HAP-1 (cell line): Measurements from ENCODE around the gene IFI27L2.

ENCODE experiments used
- DNase-seq, 2 experiments: peaks; one replicate each; pipeline ENCODE4 v3.0.0-alpha.2; 2016 to 2020; ENCODE audit warnings: low spot score in 2 of 2
- H3K27me3 ChIP-seq: fragments of 250-450 bp; sonication (Bioruptor Pico); 2 replicates; pipeline ENCODE4 v1.5.1; 2020; ENCODE audit warnings: low read depth, mild to moderate bottlenecking, moderate library complexity
- H3K36me3 ChIP-seq: fragments of 250-450 bp; sonication (Bioruptor Pico); replicated peaks from 2 replicates; pipeline ENCODE4 v1.5.1; 2020; ENCODE audit warnings: mild to moderate bottlenecking
- H3K4me1 ChIP-seq: fragments of 250-450 bp; sonication (Bioruptor Pico); 2 replicates; pipeline ENCODE4 v1.5.1; 2020; ENCODE audit warnings: mild to moderate bottlenecking
- H3K4me3 ChIP-seq: fragments of 250-450 bp; sonication (Bioruptor Pico); 2 replicates; pipeline ENCODE4 v1.5.1; 2020; ENCODE audit warnings: mild to moderate bottlenecking, moderate library complexity
- H3K9me3 ChIP-seq: fragments of 250-450 bp; sonication (Bioruptor Pico); 2 replicates; pipeline ENCODE4 v1.5.1; 2020; ENCODE audit warnings: mild to moderate bottlenecking, moderate library complexity
- in situ Hi-C: fragments of 300-500 bp; cut with MboI; formaldehyde crosslinking; loops from 3 replicates; pipeline ENCODE4 v1.14.3; 2020; ENCODE audit warnings: low sequenced_read_pairs, inconsistent platforms, mixed read lengths

Gene IFI27L2

GRCh38 chr14:94129111-94129757 lies at the start of gene IFI27L2:
TSS of gene IFI27L2 (minus strand) at chr14:94129604. CDS start at chr14:94129564, 40 bp downstream.
- DNase-seq: peak; percentile 82 to 89
- H3K27me3 ChIP-seq: no peaks in the 10 kb centered on the region
- H3K9me3 ChIP-seq: no peaks in the 10 kb centered on the region
- no peaks in the 10 kb centered on the region for H3K36me3 ChIP-seq
- peaks cover 8% of the 10 kb centered on the region for H3K4me1 ChIP-seq
- in situ Hi-C loops: loop anchor here (25.0 kb wide), 1 partner anchor 558 kb away; no protein-coding TSS in a partner anchor
- peak within 1 kb of the TSS; percentile 40 for H3K4me3 ChIP-seq

- in situ Hi-C loops: no loop called here
- H3K4me1 ChIP-seq: peaks cover 28% of the 10 kb centered on the region
- H3K36me3 ChIP-seq: no peaks in the 10 kb centered on the region; the same call in 1 of the 2 replicates
- no peaks in the 10 kb centered on the region for H3K27me3 ChIP-seq
- no peaks in the 10 kb centered on the region for H3K9me3 ChIP-seq
- no peak for DNase-seq
- no peak overlapping the region for H3K4me3 ChIP-seq
Measured at GRCh38 chr14:94177806-94178205, 48.4 kb upstream of the IFI27L2 start.

- H3K4me1 ChIP-seq: peaks cover 28% of the 10 kb centered on the region
- H3K36me3 ChIP-seq: no peaks in the 10 kb centered on the region; the same call in 1 of the 2 replicates
- in situ Hi-C loops: no loop called here
- no peaks in the 10 kb centered on the region for H3K27me3 ChIP-seq
- no peak for DNase-seq
- H3K4me3 ChIP-seq: no peak overlapping the region
- H3K9me3 ChIP-seq: no peaks in the 10 kb centered on the region
Measured at GRCh38 chr14:94176808-94177207, 47.4 kb upstream of the IFI27L2 start.

- Histone ChIP-seq H3K4me3 (peak overlapping the region; percentile 59), H3K27me3 (no peaks in the 10 kb centered on the region), H3K4me1 (peaks cover 26% of the 10 kb centered on the region), H3K36me3 (no peaks in the 10 kb centered on the region; the same call in 1 of the 2 replicates), H3K9me3 (no peaks in the 10 kb centered on the region)
- in situ Hi-C loops: no loop called here
- no peak for DNase-seq
Measured at GRCh38 chr14:94175747-94176146, 46.3 kb upstream of the IFI27L2 start.

- Histone ChIP-seq H3K36me3 (no peaks in the 10 kb centered on the region; the same call in 1 of the 2 replicates), H3K9me3 (no peaks in the 10 kb centered on the region), H3K27me3 (no peaks in the 10 kb centered on the region), H3K4me1 (peaks cover 23% of the 10 kb centered on the region), H3K4me3 (peak overlapping the region; percentile 59)
- peak; percentile 22 to 61 for DNase-seq
- in situ Hi-C loops: no loop called here
Measured at GRCh38 chr14:94175011-94175745, 45.8 kb upstream of the IFI27L2 start.

- Histone ChIP-seq H3K4me3 (peak overlapping the region; percentile 59), H3K27me3 (no peaks in the 10 kb centered on the region), H3K4me1 (peaks cover 18% of the 10 kb centered on the region), H3K36me3 (no peaks in the 10 kb centered on the region; the same call in 1 of the 2 replicates), H3K9me3 (no peaks in the 10 kb centered on the region)
- no peak for DNase-seq
- in situ Hi-C loops: no loop called here
Measured at GRCh38 chr14:94174604-94175010, 45.2 kb upstream of the IFI27L2 start.

- Histone ChIP-seq H3K27me3 (no peaks in the 10 kb centered on the region), H3K4me1 (peaks cover 18% of the 10 kb centered on the region), H3K36me3 (no peaks in the 10 kb centered on the region; the same call in 1 of the 2 replicates), H3K9me3 (no peaks in the 10 kb centered on the region), H3K4me3 (peak within 1 kb of the TSS; percentile 59)
- in situ Hi-C loops: no loop called here
- DNase-seq: peak; percentile 95 to 99
Measured at GRCh38 chr14:94173885-94174603, 44.6 kb upstream of the IFI27L2 start, which contains the start of gene PPP4R4. TSS of gene PPP4R4 (plus strand) at chr14:94174322. CDS start at chr14:94174466, 144 bp downstream.

GRCh38 chr14:94173471-94173884 lies 44.1 kb upstream of the IFI27L2 start:
- in situ Hi-C loops: no loop called here
- peak in 1 of 2 experiments; percentile 44 for DNase-seq
- H3K4me3 ChIP-seq: peak overlapping the region; percentile 49

GRCh38 chr14:94172545-94172944 lies 43.1 kb upstream of the IFI27L2 start:
- DNase-seq: no peak
- no peak overlapping the region for H3K4me3 ChIP-seq

More at GRCh38 chr14:94173471-94173884, 44.1 kb upstream of the IFI27L2 start:
- Histone ChIP-seq H3K4me1 (peaks cover 15% of the 10 kb centered on the region), H3K27me3 (no peaks in the 10 kb centered on the region), H3K36me3 (no peaks in the 10 kb centered on the region; the same call in 1 of the 2 replicates), H3K9me3 (no peaks in the 10 kb centered on the region)

GRCh38 chr14:94171208-94171607 lies 41.8 kb upstream of the IFI27L2 start:
- H3K4me1 ChIP-seq: peaks cover 9% of the 10 kb centered on the region; the same call in 1 of the 2 replicates
- no peaks in the 10 kb centered on the region for H3K27me3 ChIP-seq
- in situ Hi-C loops: no loop called here
- no peaks in the 10 kb centered on the region for H3K36me3 ChIP-seq
- H3K9me3 ChIP-seq: no peaks in the 10 kb centered on the region
- no peak overlapping the region for H3K4me3 ChIP-seq
- no peak for DNase-seq

More at GRCh38 chr14:94172545-94172944, 43.1 kb upstream of the IFI27L2 start:
- Histone ChIP-seq H3K9me3 (no peaks in the 10 kb centered on the region), H3K27me3 (no peaks in the 10 kb centered on the region), H3K36me3 (no peaks in the 10 kb centered on the region), H3K4me1 (peaks cover 14% of the 10 kb centered on the region)
- in situ Hi-C loops: no loop called here

- H3K4me3 ChIP-seq: no peak overlapping the region
- H3K27me3 ChIP-seq: no peaks in the 10 kb centered on the region
- H3K36me3 ChIP-seq: no peaks in the 10 kb centered on the region
- in situ Hi-C loops: no loop called here
- DNase-seq: no peak
- H3K4me1 ChIP-seq: 0 out of 2 replicates have a peak, but pooled peaks cover 3% of the 10 kb centered on the region
- H3K9me3 ChIP-seq: no peaks in the 10 kb centered on the region
Measured at GRCh38 chr14:94170136-94170535, 40.7 kb upstream of the IFI27L2 start.

GRCh38 chr14:94165744-94166143 lies 36.3 kb upstream of the IFI27L2 start:
- Histone ChIP-seq H3K36me3 (no peaks in the 10 kb centered on the region), H3K4me1 (no peaks in the 10 kb centered on the region), H3K4me3 (no peak overlapping the region), H3K27me3 (no peaks in the 10 kb centered on the region), H3K9me3 (no peaks in the 10 kb centered on the region)
- no peak for DNase-seq
- in situ Hi-C loops: no loop called here

- in situ Hi-C loops: no loop called here
- H3K9me3 ChIP-seq: no peaks in the 10 kb centered on the region
- no peak overlapping the region for H3K4me3 ChIP-seq
- no peaks in the 10 kb centered on the region for H3K4me1 ChIP-seq
- DNase-seq: no peak
- H3K36me3 ChIP-seq: no peaks in the 10 kb centered on the region
- H3K27me3 ChIP-seq: no peaks in the 10 kb centered on the region; the same call in 1 of the 2 replicates
Measured at GRCh38 chr14:94164685-94165431, 35.5 kb upstream of the IFI27L2 start.
